NCI-H2029 (cell line): ENCODE measurements around the gene STAB1.

ENCODE experiments used
- DNase-seq: peaks from one replicate; lab custom pipeline; 2025; lab: John Stamatoyannopoulos, UW

The STAB1 gene

GRCh38 chr3:52536369-52537164 lies 41.4 kb downstream of the STAB1 start, which contains the start of gene UQCC5:
Gene UQCC5, plus strand, starts transcription at chr3:52536605. Its CDS starts 151 bp downstream, at chr3:52536756.
- DNase-seq, result peak; percentile 90

GRCh38 chr3:52537165-52537620 lies 42.1 kb downstream of the STAB1 start:
- no peak for DNase-seq

- DNase-seq, result no peak
These were observed 42.7 kb downstream of the STAB1 start for GRCh38 chr3:52537726-52538421.

- no peak for DNase-seq
These were observed 44.0 kb downstream of the STAB1 start for GRCh38 chr3:52539010-52539653.

GRCh38 chr3:52541050-52541449 lies 45.9 kb downstream of the STAB1 start:
- DNase-seq, result no peak

GRCh38 chr3:52544937-52545336 lies 49.8 kb downstream of the STAB1 start:
- no peak for DNase-seq

- no peak for DNase-seq
These were observed 51.2 kb downstream of the STAB1 start for GRCh38 chr3:52546111-52546901.

- no peak for DNase-seq
These were observed 52.0 kb downstream of the STAB1 start for GRCh38 chr3:52547143-52547542.

GRCh38 chr3:52551118-52551517 lies 56.0 kb downstream of the STAB1 start:
- DNase-seq, result no peak

- no peak for DNase-seq
These were observed 57.0 kb downstream of the STAB1 start for GRCh38 chr3:52552089-52552488.

- DNase-seq, result peak; percentile 9
These were observed 59.1 kb downstream of the STAB1 start for GRCh38 chr3:52554026-52554755.

- DNase-seq, result no peak
These were observed 59.9 kb downstream of the STAB1 start for GRCh38 chr3:52555056-52555455.

- DNase-seq, result no peak
These were observed 62.1 kb downstream of the STAB1 start for GRCh38 chr3:52557011-52557960.

- DNase-seq, result no peak
These were observed 63.3 kb downstream of the STAB1 start for GRCh38 chr3:52558436-52558835.

GRCh38 chr3:52561028-52561747 lies 66.0 kb downstream of the STAB1 start:
- no peak for DNase-seq

- DNase-seq, result no peak
These were observed 68.8 kb downstream of the STAB1 start for GRCh38 chr3:52563984-52564383.

- no peak for DNase-seq
These were observed 72.9 kb downstream of the STAB1 start for GRCh38 chr3:52568069-52568468.

- no peak for DNase-seq
These were observed 74.9 kb downstream of the STAB1 start for GRCh38 chr3:52570076-52570475.

GRCh38 chr3:52572221-52572620 lies 77.1 kb downstream of the STAB1 start:
- no peak for DNase-seq
